HCT116 (cell line): ENCODE measurements around the gene PHACTR1.

ENCODE experiments used
- EZH2 ChIP-seq: fragments of 200-600 bp; sonication (generic); IDR thresholded peaks from 2 replicates; pipeline ENCODE4 v1.6.1; 2017; ENCODE audit warnings: antibody characterized with exemption, mixed run types
- EZH2phosphoT487 ChIP-seq: fragments of 200-600 bp; IDR thresholded peaks from 2 replicates; pipeline ENCODE4 v1.6.1; 2018; ENCODE audit warnings: antibody characterized with exemption, borderline replicate concordance
- MAX ChIP-seq: IDR thresholded peaks from 2 replicates; pipeline ENCODE4 v1.6.1; 2012
- POLR2A ChIP-seq: IDR thresholded peaks from 2 replicates; pipeline ENCODE4 v1.7.0; 2011; ENCODE audit warnings: borderline replicate concordance; ENCODE audit not compliant: insufficient read depth, insufficient read length; ENCODE audit errors: extremely low read depth

- TF ChIP-seq EZH2phosphoT487 = no peak
- TF ChIP-seq POLR2A = no peak
- no peak for TF ChIP-seq MAX
- no peak for TF ChIP-seq EZH2
Measured at GRCh38 chr6:13195803-13196202, 479.2 kb downstream of the PHACTR1 start.
